ENCODE results near the gene NEXN.
"Not testable (repeated sequence)": the region's sequence is repeated elsewhere in the genome, so short reads cannot be mapped to it uniquely, and the experiment has no call there.

Gene NEXN

GRCh38 chr1:77970192-77970591 lies 81.8 kb downstream of the NEXN start:
- no peak for DNase-seq

GRCh38 chr1:77972080-77972479 lies 83.7 kb downstream of the NEXN start:
- DNase-seq = no peak

- DNase-seq = no peak
Measured at GRCh38 chr1:77975386-77975785, 87.0 kb downstream of the NEXN start.

- no peak for DNase-seq
Measured at GRCh38 chr1:77975907-77976306, 87.5 kb downstream of the NEXN start.

- DNase-seq = no peak
Measured at GRCh38 chr1:77976433-77977076, 88.1 kb downstream of the NEXN start.

GRCh38 chr1:77977989-77978292 lies 89.5 kb downstream of the NEXN start:
- DNase-seq = no peak

- DNase-seq = peak; percentile 56
Measured at GRCh38 chr1:77978293-77978968, 90.0 kb downstream of the NEXN start.

- DNase-seq = peak; percentile 86
Measured at GRCh38 chr1:77978969-77979876, 90.8 kb downstream of the NEXN start, which contains the start of gene FUBP1. FUBP1 (minus strand) TSS chr1:77979072; CDS start chr1:77979004, 68 bp downstream.

GRCh38 chr1:77983352-77983996 lies 95.0 kb downstream of the NEXN start:
- not testable (repeated sequence) for DNase-seq

- DNase-seq = no peak
Measured at GRCh38 chr1:77983997-77984355, 95.6 kb downstream of the NEXN start.

- DNase-seq = no peak
Measured at GRCh38 chr1:77984629-77985028, 96.2 kb downstream of the NEXN start.

- DNase-seq = no peak
Measured at GRCh38 chr1:77986810-77987209, 98.4 kb downstream of the NEXN start.

- no peak for DNase-seq
Measured at GRCh38 chr1:77987919-77988318, 99.5 kb downstream of the NEXN start.

- DNase-seq = no peak
Measured at GRCh38 chr1:77989744-77990143, 101.3 kb downstream of the NEXN start.

GRCh38 chr1:77990629-77991204 lies 102.3 kb downstream of the NEXN start:
- DNase-seq = no peak

- DNase-seq = no peak
Measured at GRCh38 chr1:77991638-77992037, 103.2 kb downstream of the NEXN start.
